H54 (cell line): ENCODE measurements around the gene SH2D5.

Source experiments
- DNase-seq: peaks from one replicate; pipeline ENCODE4 v3.0.0; 2011; ENCODE audit warnings: low spot score, mixed read lengths; ENCODE audit not compliant: insufficient read length
- FAIRE-seq: peaks from 3 replicates; lab custom pipeline; 2011; peaks lifted over from hg19 to GRCh38; lab: Jason Lieb, UNC
- POLR2A ChIP-seq: IDR thresholded peaks from 2 replicates; pipeline ENCODE4 v1.6.1; 2011; ENCODE audit warnings: low read depth, mild to moderate bottlenecking, low read length

The SH2D5 gene

GRCh38 chr1:20701847-20702246 is 30.7 kb downstream of the SH2D5 start:
- TF ChIP-seq POLR2A, result no peak
- FAIRE-seq (no peak), DNase-seq (no peak)

- DNase-seq, result no peak
- no peak for TF ChIP-seq POLR2A
- no peak for FAIRE-seq
These were observed 31.1 kb downstream of the SH2D5 start for GRCh38 chr1:20701446-20701845.

GRCh38 chr1:20700636-20701215 is 31.8 kb downstream of the SH2D5 start:
- DNase-seq, result no peak
- FAIRE-seq, result no peak
- no peak for TF ChIP-seq POLR2A

DNA sequence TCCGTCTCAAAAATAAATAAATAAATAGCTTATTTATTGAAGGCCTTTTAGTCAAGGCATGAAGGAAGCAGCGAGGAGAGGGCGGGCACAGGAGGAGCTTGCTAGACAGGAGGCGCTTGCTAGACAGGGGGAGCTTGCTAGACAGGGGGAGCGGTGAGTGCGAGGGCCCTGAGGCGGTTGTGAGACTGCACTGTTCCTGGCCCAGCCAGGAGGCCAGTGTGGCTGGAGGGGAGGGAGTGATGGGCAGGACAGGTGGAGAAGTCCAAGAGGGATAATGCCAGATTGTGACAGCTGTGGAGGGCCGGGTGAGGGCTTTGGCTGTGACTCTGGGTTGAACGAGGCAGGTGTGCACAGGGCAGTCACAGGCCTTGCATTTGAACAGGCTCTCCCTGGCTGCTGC is 32.9 kb downstream of the SH2D5 start:
- FAIRE-seq (no peak), DNase-seq (no peak)
- TF ChIP-seq POLR2A, result no peak

DNA sequence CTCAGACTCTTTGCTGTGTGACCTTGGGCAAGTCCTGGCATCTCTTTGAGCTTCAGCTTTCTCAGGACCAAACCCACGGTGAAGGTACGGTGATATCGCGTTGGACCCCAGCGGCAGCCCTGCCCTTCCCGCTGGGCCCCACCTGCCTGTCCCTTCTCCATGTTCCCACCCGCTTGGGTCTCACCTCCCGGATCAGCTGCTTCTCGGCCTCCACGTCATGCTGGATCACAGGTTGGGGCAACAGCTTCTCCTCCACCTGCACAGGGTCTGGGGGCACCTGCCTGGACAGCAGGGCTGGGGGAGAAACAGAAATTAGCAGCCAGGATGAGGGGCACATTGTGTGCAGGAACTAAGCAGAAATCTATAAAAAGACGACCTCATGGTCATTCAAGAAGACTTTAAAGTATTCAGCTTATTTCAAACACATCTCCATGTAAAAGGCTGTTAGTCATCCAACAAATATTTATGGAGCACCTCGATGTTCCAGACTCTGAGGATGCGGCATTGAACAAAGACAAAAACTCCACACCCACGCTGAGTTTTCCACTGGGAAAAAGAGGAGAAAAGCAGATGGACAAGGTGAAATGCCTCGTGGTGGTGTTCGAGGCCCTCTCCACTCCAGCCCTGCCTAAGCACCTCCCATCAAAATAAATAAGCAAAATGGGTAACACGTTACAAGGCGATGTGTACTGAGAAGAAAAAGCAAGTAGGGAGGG is 34.1 kb downstream of the SH2D5 start:
- peak; percentile 34 for DNase-seq
- TF ChIP-seq POLR2A, result no peak
- no peak for FAIRE-seq

DNA sequence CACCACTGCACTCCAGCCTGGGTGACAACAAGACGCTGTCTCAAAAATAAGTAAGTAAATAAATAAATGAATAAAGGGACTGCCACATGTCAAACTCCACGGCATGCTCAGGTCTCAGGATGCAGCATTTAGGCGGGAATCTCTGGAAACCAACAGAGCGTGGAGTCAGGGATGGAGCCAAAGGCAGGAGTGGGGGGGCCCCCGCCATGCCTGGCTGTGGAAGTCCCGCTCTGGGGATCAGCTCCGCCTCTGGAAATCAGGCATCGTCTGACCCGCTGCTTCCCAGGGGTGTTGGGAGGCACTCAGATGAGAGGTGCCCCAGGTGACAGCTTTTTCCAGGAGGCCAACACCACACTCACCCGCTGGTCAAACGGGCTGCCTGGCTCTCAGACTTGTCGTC is 34.9 kb downstream of the SH2D5 start:
- DNase-seq, result no peak
- no peak for TF ChIP-seq POLR2A
- FAIRE-seq, result no peak

GRCh38 chr1:20696397-20697333 is 35.8 kb downstream of the SH2D5 start:
- FAIRE-seq (no peak), DNase-seq (peak; percentile 87)
- no peak for TF ChIP-seq POLR2A

GRCh38 chr1:20695515-20695914 is 37.0 kb downstream of the SH2D5 start:
- FAIRE-seq (no peak), DNase-seq (no peak)
- no peak for TF ChIP-seq POLR2A

GRCh38 chr1:20693623-20694022 is 38.9 kb downstream of the SH2D5 start:
- TF ChIP-seq POLR2A, result no peak
- FAIRE-seq, result no peak
- no peak for DNase-seq

GRCh38 chr1:20691872-20692271 is 40.6 kb downstream of the SH2D5 start:
- no peak for DNase-seq
- no peak for TF ChIP-seq POLR2A
- FAIRE-seq, result no peak

DNA sequence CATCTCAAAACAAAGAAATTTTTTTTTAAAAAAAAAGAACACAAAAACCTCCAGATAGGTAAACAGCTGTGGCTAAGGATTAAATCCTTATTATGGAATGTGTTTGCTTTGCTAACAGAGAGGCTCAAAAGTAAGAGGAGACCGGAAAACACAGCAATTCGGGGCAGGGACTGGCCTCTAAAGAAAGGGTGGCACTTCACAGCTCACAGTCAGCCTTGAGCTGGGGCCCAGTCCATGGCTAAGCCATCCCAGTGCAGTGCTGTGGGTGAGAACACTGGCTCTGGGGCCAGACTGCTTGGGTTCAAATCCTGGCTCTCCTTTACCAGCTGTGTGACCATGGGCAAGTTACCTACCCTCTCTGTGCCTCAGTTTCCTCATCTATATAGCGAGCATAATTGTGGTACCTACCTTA is 42.9 kb downstream of the SH2D5 start:
- FAIRE-seq, result no peak
- DNase-seq, result no peak
- TF ChIP-seq POLR2A, result no peak

- FAIRE-seq (no peak), DNase-seq (no peak)
- no peak for TF ChIP-seq POLR2A
These were observed 45.4 kb downstream of the SH2D5 start for GRCh38 chr1:20686883-20687725.

DNA sequence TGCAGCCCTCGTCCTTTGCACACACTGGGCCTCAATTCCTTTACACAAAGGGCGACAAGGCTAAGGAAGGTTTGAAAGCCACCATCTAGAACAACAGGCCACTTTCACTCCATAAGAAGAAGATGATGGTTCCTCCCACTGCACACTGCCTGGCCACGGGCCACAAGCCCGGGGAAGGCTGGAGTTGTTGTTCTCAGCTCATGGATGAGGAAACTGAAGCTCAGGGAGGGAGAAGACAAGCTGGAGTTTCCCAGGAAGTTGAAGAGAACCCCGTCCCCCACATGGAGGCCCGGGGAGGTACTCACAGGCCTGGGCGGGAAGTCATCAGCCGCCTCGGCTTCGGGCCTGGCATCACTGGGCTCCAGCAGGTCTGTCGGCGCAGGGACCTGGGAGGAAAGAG is 46.8 kb downstream of the SH2D5 start:
- no peak for DNase-seq
- FAIRE-seq, result no peak
- no peak for TF ChIP-seq POLR2A
